ENCODE measurements around the gene WNT9B. TPM values are rescaled to one million over a fixed set of nuclear protein-coding genes. Genes with fewer than 3 reads are reported as not detected.

WNT9B gene
- total and polyA plus RNA-seq, 9 of the 15 experiments (the other 6 are each of a cell fraction or from before 2014, with no cell fraction given): not detected

DNA sequence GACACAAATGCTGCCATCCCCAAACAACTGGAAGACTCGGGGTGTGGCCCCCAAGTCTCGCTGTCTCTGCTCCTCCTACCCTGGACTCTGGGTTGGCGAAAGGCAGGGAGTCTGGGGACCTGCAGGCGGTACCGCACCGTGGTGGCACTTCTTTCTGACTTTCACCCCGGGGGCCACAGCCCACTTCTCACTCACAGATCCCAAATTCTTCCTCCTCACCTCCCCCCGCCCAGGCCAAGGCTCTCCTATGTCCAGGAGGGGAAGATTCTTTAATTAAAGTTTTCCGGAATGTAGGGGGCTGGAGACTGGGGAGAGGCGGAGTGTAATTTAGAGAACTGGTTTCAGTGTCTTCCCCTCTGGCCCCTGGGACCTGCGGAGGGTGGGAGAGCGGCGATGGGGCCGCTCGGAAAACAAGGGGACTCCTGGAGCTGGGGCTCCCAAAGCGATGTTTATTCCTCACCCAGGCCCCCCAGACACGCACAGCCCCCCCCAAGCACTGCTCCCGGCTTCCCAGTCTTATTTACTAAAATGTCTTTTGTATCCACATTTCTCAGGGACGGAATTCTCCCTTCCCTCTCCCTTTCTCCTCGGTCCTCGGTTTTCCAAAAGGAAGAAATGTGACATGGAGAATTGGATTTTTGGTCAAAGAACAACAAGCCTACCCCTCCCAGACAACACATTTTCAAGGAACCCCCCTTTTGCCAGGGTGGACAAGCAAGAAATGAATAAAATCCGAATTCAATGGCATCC lies 34.1 kb upstream of the WNT9B start:
- H3K9ac ChIP-seq (ENCODE audit: insufficient read depth in 1 of 2, low read depth in 2 of 2, low read length in 2 of 2): 0 out of 4 replicates have a peak overlapping the region, but pooled peaks of 1 of the 2 experiments have one; percentile 28
- no peak overlapping the region for H3K4me2 ChIP-seq (ENCODE audit: insufficient read depth, low read length)
- H3K4me3 ChIP-seq: no peak overlapping the region
- H4K20me1 ChIP-seq (replicated peaks; ENCODE audit: control insufficient read depth, insufficient read depth, low read length): no peaks in the 10 kb centered on the region; the same call in 1 of the 2 replicates
- DNase-seq (ENCODE audit: extremely low read depth in 1 of 4, low spot score in 3 of 4) (no peak), ATAC-seq (no peak), FAIRE-seq (peak; percentile 40)
- ChIA-PET POLR2A (no interaction called here), CTCF (ENCODE audit: low intra/inter-chr PET ratio) (no interaction called here)
- in situ Hi-C loops (cut with MboI) (loop anchor here (25.0 kb wide), 1 partner anchor 1230 kb away; no protein-coding TSS in a partner anchor), intact Hi-C loops (cut with micrococcal nuclease) (no loop called here)
- no peaks in the 10 kb centered on the region for H3K27me3 ChIP-seq (ENCODE audit: control insufficient read depth in 2 of 2, insufficient read depth in 2 of 2, low read length in 2 of 2)
- peaks cover 30 to 62% of the 10 kb centered on the region in 2 experiments for H3K4me1 ChIP-seq (replicated peaks in 1 of 2; ENCODE audit: control insufficient read depth in 2 of 2, insufficient read depth in 2 of 2, low read length in 2 of 2)
- WGBS (ENCODE audit: insufficient coverage, low coverage, missing lambda C conversion rate): 74% methylated on average over 18 of the region's 22 CpGs
- H3K9me1 ChIP-seq (ENCODE audit: control insufficient read depth, insufficient read depth, low read length): no peaks in the 10 kb centered on the region
- no peaks in the 10 kb centered on the region for H3K9me3 ChIP-seq (replicated peaks; ENCODE audit: control insufficient read depth, insufficient read depth, low read depth, low read length)
- no TSS peak for BruUV-seq (replicated peaks)
- no peaks in the 10 kb centered on the region for H3K79me2 ChIP-seq (ENCODE audit: control insufficient read depth, insufficient read depth, low read length)
- H3K27ac ChIP-seq (ENCODE audit: extremely low read depth, low read depth, low read length): no peak overlapping the region
- H2AFZ ChIP-seq (ENCODE audit: low read depth, low read length): no peak overlapping the region; the same call in 1 of the 2 replicates
- no peaks in the 10 kb centered on the region for H3K36me3 ChIP-seq (ENCODE audit: control insufficient read depth, insufficient read depth, low read length)
- TF ChIP-seq, protein P1, sequence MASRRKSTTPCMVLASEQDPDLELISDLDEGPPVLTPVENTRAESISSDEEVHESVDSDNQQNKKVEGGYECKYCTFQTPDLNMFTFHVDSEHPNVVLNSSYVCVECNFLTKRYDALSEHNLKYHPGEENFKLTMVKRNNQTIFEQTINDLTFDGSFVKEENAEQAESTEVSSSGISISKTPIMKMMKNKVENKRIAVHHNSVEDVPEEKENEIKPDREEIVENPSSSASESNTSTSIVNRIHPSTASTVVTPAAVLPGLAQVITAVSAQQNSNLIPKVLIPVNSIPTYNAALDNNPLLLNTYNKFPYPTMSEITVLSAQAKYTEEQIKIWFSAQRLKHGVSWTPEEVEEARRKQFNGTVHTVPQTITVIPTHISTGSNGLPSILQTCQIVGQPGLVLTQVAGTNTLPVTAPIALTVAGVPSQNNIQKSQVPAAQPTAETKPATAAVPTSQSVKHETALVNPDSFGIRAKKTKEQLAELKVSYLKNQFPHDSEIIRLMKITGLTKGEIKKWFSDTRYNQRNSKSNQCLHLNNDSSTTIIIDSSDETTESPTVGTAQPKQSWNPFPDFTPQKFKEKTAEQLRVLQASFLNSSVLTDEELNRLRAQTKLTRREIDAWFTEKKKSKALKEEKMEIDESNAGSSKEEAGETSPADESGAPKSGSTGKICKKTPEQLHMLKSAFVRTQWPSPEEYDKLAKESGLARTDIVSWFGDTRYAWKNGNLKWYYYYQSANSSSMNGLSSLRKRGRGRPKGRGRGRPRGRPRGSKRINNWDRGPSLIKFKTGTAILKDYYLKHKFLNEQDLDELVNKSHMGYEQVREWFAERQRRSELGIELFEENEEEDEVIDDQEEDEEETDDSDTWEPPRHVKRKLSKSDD (conservative IDR thresholded peaks at IDR 0.05; ENCODE audit: low read length): no peak
- TF ChIP-seq KAT7 (CRISPR knock-in tag; IDR thresholded peaks at IDR 0.05; ENCODE audit: borderline replicate concordance) (no peak), ATF7 (IDR thresholded peaks at IDR 0.05) (no peak), MCM2 (IDR thresholded peaks at IDR 0.05; ENCODE audit: low read depth) (no peak), POLR3A (IDR thresholded peaks at IDR 0.05; ENCODE audit: borderline replicate concordance, extremely low read depth, insufficient read depth, insufficient read length) (no peak), CEBPG (CRISPR knock-in tag; IDR thresholded peaks at IDR 0.05) (no peak), CEBPG (tag; conservative IDR thresholded peaks at IDR 0.05 in 1 of 2, IDR thresholded peaks at IDR 0.05 in 1 of 2) (no peak)
- TF ChIP-seq, protein P2, sequence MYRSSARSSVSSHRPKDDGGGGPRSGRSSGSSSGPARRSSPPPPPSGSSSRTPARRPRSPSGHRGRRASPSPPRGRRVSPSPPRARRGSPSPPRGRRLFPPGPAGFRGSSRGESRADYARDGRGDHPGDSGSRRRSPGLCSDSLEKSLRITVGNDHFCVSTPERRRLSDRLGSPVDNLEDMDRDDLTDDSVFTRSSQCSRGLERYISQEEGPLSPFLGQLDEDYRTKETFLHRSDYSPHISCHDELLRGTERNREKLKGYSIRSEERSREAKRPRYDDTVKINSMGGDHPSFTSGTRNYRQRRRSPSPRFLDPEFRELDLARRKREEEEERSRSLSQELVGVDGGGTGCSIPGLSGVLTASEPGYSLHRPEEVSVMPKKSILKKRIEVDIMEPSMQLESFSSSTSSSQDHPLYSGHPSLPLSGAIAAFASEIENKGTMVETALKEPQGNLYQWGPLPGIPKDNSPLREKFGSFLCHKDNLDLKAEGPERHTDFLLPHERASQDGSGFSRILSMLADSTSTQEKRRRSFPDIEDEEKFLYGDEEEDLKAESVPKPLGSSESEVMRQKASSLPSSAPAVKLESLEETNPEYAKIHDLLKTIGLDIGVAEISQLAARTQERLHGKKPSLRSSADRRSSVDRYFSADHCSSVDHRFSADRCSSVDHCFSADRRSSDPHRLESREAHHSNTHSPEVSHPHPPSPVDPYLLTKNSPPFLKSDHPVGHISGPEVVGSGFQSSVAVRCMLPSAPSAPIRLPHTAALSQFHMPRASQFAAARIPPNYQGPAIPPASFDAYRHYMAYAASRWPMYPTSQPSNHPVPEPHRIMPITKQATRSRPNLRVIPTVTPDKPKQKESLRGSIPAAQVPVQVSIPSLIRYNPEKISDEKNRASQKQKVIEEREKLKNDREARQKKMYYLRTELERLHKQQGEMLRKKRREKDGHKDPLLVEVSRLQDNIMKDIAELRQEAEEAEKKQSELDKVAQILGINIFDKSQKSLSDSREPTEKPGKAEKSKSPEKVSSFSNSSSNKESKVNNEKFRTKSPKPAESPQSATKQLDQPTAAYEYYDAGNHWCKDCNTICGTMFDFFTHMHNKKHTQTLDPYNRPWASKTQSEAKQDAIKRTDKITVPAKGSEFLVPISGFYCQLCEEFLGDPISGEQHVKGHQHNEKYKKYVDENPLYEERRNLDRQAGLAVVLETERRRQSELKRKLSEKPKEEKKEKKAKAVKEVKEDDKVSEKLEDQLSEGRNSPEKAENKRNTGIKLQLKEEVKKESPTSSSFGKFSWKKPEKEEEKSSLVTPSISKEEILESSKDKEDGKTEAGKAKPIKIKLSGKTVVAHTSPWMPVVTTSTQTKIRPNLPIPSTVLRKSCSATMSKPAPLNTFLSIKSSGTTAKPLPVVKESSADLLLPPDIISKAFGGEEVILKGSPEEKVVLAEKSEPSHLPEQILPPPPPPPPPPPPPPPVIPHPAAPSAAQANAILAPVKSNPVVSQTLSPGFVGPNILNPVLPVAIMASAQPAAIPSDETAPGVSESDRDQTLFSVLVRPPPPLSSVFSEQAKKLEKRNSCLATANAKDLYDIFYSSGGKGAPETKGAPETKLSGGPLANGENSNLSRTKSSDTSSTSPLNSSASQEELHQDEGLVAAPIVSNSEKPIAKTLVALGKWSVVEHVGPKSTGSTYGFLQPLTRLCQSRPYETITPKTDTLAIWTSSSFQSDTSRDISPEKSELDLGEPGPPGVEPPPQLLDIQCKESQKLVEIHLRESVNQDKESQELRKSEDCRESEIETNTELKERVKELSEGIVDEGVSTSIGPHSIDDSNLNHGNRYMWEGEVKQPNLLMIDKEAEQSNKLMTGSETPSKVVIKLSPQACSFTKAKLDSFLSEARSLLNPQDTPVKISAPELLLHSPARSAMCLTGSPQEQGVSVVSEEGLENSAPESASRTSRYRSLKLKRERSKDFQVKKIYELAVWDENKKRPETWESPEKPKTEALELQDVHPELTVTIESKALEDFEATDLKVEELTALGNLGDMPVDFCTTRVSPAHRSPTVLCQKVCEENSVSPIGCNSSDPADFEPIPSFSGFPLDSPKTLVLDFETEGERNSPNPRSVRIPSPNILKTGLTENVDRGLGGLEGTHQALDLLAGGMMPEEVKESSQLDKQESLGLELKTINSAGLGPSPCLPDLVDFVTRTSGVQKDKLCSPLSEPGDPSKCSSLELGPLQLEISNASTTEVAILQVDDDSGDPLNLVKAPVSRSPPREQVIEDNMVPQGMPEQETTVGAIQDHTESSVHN (IDR thresholded peaks at IDR 0.05; ENCODE audit: borderline replicate concordance in 1 of 2, low read depth in 1 of 2): no peak
- TF ChIP-seq, protein P3, sequence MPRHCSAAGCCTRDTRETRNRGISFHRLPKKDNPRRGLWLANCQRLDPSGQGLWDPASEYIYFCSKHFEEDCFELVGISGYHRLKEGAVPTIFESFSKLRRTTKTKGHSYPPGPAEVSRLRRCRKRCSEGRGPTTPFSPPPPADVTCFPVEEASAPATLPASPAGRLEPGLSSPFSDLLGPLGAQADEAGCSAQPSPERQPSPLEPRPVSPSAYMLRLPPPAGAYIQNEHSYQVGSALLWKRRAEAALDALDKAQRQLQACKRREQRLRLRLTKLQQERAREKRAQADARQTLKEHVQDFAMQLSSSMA (CRISPR knock-in tag; IDR thresholded peaks at IDR 0.05): no peak

Measured in K562 (cell line).